Liver (tissue), 9 donors: ENCODE results near the gene TBX19. TPM values are rescaled to one million over a fixed set of nuclear protein-coding genes. Genes with fewer than 3 reads are reported as not detected.

Experiments used
- DNase-seq: peaks from one replicate; pipeline ENCODE4 v3.0.0-alpha.2; 2017; ENCODE audit warnings: low spot score
- H3K27ac ChIP-seq, 2 donors: one replicate each; pipeline ENCODE4 v1.7.0; 2013; ENCODE audit warnings: inconsistent platforms in 2 of 2, low read length in 2 of 2, control low read depth in 1 of 2, low read depth in 1 of 2, mild to moderate bottlenecking in 1 of 2
- H3K27me3 ChIP-seq, 4 donors: one replicate each; pipeline versions ENCODE4 v1.6.1 to v1.7.0; 2013; ENCODE audit warnings: low read length in 3 of 4, inconsistent platforms in 1 of 4, mild to moderate bottlenecking in 1 of 4, moderate library complexity in 1 of 4; ENCODE audit not compliant: control insufficient read depth in 4 of 4, insufficient read depth in 4 of 4
- H3K36me3 ChIP-seq, 4 donors: one replicate each; pipeline versions ENCODE4 v1.6.1 to v1.7.0; 2013; ENCODE audit warnings: low read length in 3 of 4, mild to moderate bottlenecking in 3 of 4, low read depth in 1 of 4, moderate library complexity in 1 of 4; ENCODE audit not compliant: control insufficient read depth in 4 of 4, insufficient read depth in 3 of 4
- H3K4me1 ChIP-seq, 4 donors: one replicate each; pipeline versions ENCODE4 v1.6.1 to v1.7.0; 2013; ENCODE audit warnings: low read length in 3 of 4, mild to moderate bottlenecking in 3 of 4, moderate library complexity in 1 of 4; ENCODE audit not compliant: control insufficient read depth in 4 of 4, insufficient read depth in 4 of 4
- H3K4me3 ChIP-seq, 3 donors: one replicate each; pipeline versions ENCODE4 v1.6.1 to v1.7.0; 2013; ENCODE audit warnings: low read length in 3 of 3, control low read depth in 1 of 3, low read depth in 1 of 3, mild to moderate bottlenecking in 1 of 3
- H3K9ac ChIP-seq, 2 donors: one replicate each; pipeline ENCODE4 v1.7.0; 2013; ENCODE audit warnings: low read length in 2 of 2, mild to moderate bottlenecking in 2 of 2, moderate library complexity in 2 of 2, control low read depth in 1 of 2, low read depth in 1 of 2
- H3K9me3 ChIP-seq, 4 donors: one replicate each; pipeline versions ENCODE4 v1.6.1 to v1.7.0; 2013; ENCODE audit warnings: low read length in 3 of 4; ENCODE audit not compliant: control insufficient read depth in 4 of 4
- EGR1 ChIP-seq, 2 donors: IDR thresholded peaks; 2 replicates each; pipeline ENCODE4 v1.6.1; 2016 to 2018; ENCODE audit warnings: antibody characterized with exemption in 2 of 2, low read depth in 2 of 2
- FOXA1 ChIP-seq: IDR thresholded peaks from 2 replicates; pipeline ENCODE4 v1.6.1; 2016; ENCODE audit warnings: antibody characterized with exemption
- FOXA2 ChIP-seq: IDR thresholded peaks from 2 replicates; pipeline ENCODE4 v1.6.1; 2016; ENCODE audit warnings: antibody characterized with exemption
- HNF4A ChIP-seq, 2 donors: conservative IDR thresholded peaks; 2 replicates each; pipeline ENCODE4 v1.6.1; 2016; ENCODE audit warnings: antibody characterized with exemption in 2 of 2, mild to moderate bottlenecking in 2 of 2
- HNF4G ChIP-seq: IDR thresholded peaks from 2 replicates; pipeline ENCODE4 v1.6.1; 2016; ENCODE audit warnings: antibody characterized with exemption
- JUND ChIP-seq, 2 donors: IDR thresholded peaks; 2 replicates each; pipeline ENCODE4 v1.6.1; 2016; ENCODE audit warnings: antibody characterized with exemption in 2 of 2
- MAX ChIP-seq: IDR thresholded peaks from 2 replicates; pipeline ENCODE4 v1.6.1; 2016; ENCODE audit warnings: antibody characterized with exemption
- NR2F2 ChIP-seq: IDR thresholded peaks from 2 replicates; pipeline ENCODE4 v1.6.1; 2016; ENCODE audit warnings: antibody characterized with exemption
- RAD21 ChIP-seq, 2 donors: IDR thresholded peaks; 2 replicates each; pipeline ENCODE4 v1.6.1; 2016; ENCODE audit warnings: antibody characterized with exemption in 2 of 2, mild to moderate bottlenecking in 2 of 2
- REST ChIP-seq: IDR thresholded peaks from 2 replicates; pipeline ENCODE4 v1.6.1; 2016; ENCODE audit warnings: antibody characterized with exemption, mild to moderate bottlenecking
- RXRA ChIP-seq, 2 donors: IDR thresholded peaks; 2 replicates each; pipeline ENCODE4 v1.6.1; 2017 to 2018; ENCODE audit warnings: antibody characterized with exemption in 2 of 2, mild to moderate bottlenecking in 1 of 2
- SP1 ChIP-seq: IDR thresholded peaks from 2 replicates; pipeline ENCODE4 v1.6.1; 2018; ENCODE audit warnings: antibody characterized with exemption, mild to moderate bottlenecking
- TAF1 ChIP-seq: conservative IDR thresholded peaks from 2 replicates; pipeline ENCODE4 v1.6.1; 2016; ENCODE audit warnings: antibody characterized with exemption, mild to moderate bottlenecking
- YY1 ChIP-seq: IDR thresholded peaks from 2 replicates; pipeline ENCODE4 v1.6.1; 2016; ENCODE audit warnings: antibody characterized with exemption, mild to moderate bottlenecking
- ZBTB33 ChIP-seq: IDR thresholded peaks from 2 replicates; pipeline ENCODE4 v1.6.1; 2016; ENCODE audit warnings: antibody characterized with exemption
- WGBS: extraction: QIAGEN DNeasy Blood & Tissue Kit; methylation state at CpG from one replicate; pipeline ENCODE4 v1.1.7; 2013; 5-methylcytosine and 5-hydroxymethylcytosine counted together
- polyA plus RNA-seq, 2 donors: library from polyadenylated mRNA; stranded (reverse) in 1 of 2; unstranded in 1 of 2; fragments of 200-250 nt in 1 of 2; fragments of >200 nt in 1 of 2; fragmentation: Nextera tagmentation in 1 of 2; extraction: Ambion mirVana in 1 of 2; gene quantifications; one replicate each; pipeline versions ENCODE4 v1.2.1 to v1.2.3, GENCODE V29; 2013 to 2015
- total RNA-seq, 2 donors: library from RNA; depleted of rRNA; stranded (reverse); fragments of >200 nt; gene quantifications; one replicate each; pipeline ENCODE4 v1.2.3, GENCODE V29; 2014
- TF ChIP-seq, protein P1 (sequence below): IDR thresholded peaks from 2 replicates; pipeline ENCODE4 v1.6.1; 2016; ENCODE audit warnings: antibody characterized with exemption
- TF ChIP-seq, protein P2 (sequence below): fragments of 150-350 bp; IDR thresholded peaks from 2 replicates; pipeline ENCODE4 v1.5.1; 2017; ENCODE audit warnings: improper control_type of control experiment, low read depth, low read length; ENCODE audit not compliant: missing input control
- donor health status: healthy.
- donor health status: healthy.
- donor health status: healthy.
- donor health status: healthy.
- donor health status: healthy.

TBX19 gene
- total and polyA plus RNA-seq, 4 donors: 0.20 to 0.92 (median 0.37) TPM

DNA sequence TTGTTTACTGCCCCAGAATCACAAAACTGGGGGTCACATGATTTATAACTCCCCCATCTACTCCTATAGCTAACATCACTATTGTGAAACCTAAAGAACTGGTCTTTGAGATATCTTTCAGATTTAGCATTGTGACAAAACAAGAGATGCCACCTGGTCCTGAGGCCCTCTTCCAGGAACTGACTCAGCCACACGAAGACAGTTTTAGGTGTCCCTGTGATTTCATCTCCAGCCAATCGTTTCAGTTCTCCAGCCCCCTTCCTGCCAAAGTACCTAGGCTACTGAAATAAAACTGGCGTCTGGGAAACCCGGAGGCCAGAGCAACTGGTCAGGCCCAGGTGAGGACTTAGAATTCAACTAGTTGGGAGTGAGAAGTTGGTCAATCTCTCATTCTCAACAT, 36.6 kb downstream of the TBX19 start:
- Histone ChIP-seq H3K9me3 (no peaks in the 10 kb centered on the region), H3K27me3 (no peaks in the 10 kb centered on the region), H3K4me1 (peaks cover 4 to 9% (median 6%) of the 10 kb centered on the region in 4 donors), H3K27ac (no peak overlapping the region), H3K36me3 (no peaks in the 10 kb centered on the region), H3K9ac (no peak overlapping the region), H3K4me3 (no peak overlapping the region)
- 95% methylated on average over 4 of the region's 4 CpGs for WGBS
- TF ChIP-seq, protein P1, sequence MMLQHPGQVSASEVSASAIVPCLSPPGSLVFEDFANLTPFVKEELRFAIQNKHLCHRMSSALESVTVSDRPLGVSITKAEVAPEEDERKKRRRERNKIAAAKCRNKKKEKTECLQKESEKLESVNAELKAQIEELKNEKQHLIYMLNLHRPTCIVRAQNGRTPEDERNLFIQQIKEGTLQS: no peak
- TF ChIP-seq HNF4G (no peak), FOXA1 (no peak), YY1 (no peak), ZBTB33 (no peak), JUND (IDR thresholded peaks at IDR 0.05) (no peak), MAX (no peak), RAD21 (IDR thresholded peaks at IDR 0.05) (no peak), REST (no peak), EGR1 (IDR thresholded peaks at IDR 0.05; ENCODE audit: low read depth in 2 of 2) (no peak)
- no peak for DNase-seq

- Histone ChIP-seq H3K27me3 (no peaks in the 10 kb centered on the region), H3K4me1 (peaks cover 4 to 9% (median 6%) of the 10 kb centered on the region in 4 donors), H3K4me3 (no peak overlapping the region), H3K9ac (no peak overlapping the region), H3K27ac (no peak overlapping the region), H3K36me3 (no peaks in the 10 kb centered on the region), H3K9me3 (no peaks in the 10 kb centered on the region)
- no peak for DNase-seq
- 86% methylated on average over 8 of the region's 8 CpGs for WGBS
- TF ChIP-seq FOXA2: no peak
- TF ChIP-seq EGR1 (IDR thresholded peaks at IDR 0.05; ENCODE audit: low read depth in 2 of 2): no peak
- no peak for TF ChIP-seq RXRA (IDR thresholded peaks at IDR 0.05)
- no peak for TF ChIP-seq HNF4A (conservative IDR thresholded peaks at IDR 0.05)
- TF ChIP-seq SP1: no peak
- no peak for TF ChIP-seq JUND (IDR thresholded peaks at IDR 0.05)
- TF ChIP-seq MAX: no peak
- no peak for TF ChIP-seq REST
- no peak for TF ChIP-seq NR2F2
- no peak for TF ChIP-seq TAF1
- TF ChIP-seq, protein P2, sequence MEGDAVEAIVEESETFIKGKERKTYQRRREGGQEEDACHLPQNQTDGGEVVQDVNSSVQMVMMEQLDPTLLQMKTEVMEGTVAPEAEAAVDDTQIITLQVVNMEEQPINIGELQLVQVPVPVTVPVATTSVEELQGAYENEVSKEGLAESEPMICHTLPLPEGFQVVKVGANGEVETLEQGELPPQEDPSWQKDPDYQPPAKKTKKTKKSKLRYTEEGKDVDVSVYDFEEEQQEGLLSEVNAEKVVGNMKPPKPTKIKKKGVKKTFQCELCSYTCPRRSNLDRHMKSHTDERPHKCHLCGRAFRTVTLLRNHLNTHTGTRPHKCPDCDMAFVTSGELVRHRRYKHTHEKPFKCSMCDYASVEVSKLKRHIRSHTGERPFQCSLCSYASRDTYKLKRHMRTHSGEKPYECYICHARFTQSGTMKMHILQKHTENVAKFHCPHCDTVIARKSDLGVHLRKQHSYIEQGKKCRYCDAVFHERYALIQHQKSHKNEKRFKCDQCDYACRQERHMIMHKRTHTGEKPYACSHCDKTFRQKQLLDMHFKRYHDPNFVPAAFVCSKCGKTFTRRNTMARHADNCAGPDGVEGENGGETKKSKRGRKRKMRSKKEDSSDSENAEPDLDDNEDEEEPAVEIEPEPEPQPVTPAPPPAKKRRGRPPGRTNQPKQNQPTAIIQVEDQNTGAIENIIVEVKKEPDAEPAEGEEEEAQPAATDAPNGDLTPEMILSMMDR: no peak
- no peak for TF ChIP-seq RAD21 (IDR thresholded peaks at IDR 0.05)
- TF ChIP-seq, protein P1: no peak
- no peak for TF ChIP-seq ZBTB33
- TF ChIP-seq FOXA1: no peak
- no peak for TF ChIP-seq YY1
Measured at GRCh38 chr1:168319691-168320090, 39.0 kb downstream of the TBX19 start.
